Dedifferentiated amniotic fluid mesenchymal stem cell (primary cell): Measurements from ENCODE around the gene RAPH1.
"Not testable (repeated sequence)": the region's sequence is repeated elsewhere in the genome, so short reads cannot be mapped to it uniquely, and the experiment has no call there.

ENCODE experiments used
- DNase-seq: peaks from one replicate; pipeline ENCODE4 v3.0.0-alpha.2; 2016; ENCODE audit errors: extremely low spot score

RAPH1 gene

DNA sequence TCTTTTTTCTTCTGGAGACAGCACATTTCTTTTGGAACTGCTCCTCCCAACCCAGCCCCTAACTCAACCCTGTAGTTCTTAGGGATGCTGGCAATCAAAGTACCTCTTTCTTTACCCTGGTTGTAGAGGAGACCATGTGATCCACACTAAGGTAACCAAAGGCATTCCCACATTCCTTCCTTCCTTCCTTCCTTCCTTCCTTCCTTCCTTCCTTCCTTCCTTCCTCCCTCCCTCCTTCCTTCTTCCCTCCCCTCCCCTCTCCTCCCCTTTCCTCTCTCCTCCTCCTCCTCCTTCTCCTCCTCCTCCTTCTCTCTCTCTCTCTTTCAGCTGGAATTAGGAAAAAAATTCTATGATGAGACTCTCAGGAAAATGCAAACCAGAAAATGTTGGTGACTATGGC is 13.8 kb upstream of the RAPH1 start:
- DNase-seq: no peak

DNA sequence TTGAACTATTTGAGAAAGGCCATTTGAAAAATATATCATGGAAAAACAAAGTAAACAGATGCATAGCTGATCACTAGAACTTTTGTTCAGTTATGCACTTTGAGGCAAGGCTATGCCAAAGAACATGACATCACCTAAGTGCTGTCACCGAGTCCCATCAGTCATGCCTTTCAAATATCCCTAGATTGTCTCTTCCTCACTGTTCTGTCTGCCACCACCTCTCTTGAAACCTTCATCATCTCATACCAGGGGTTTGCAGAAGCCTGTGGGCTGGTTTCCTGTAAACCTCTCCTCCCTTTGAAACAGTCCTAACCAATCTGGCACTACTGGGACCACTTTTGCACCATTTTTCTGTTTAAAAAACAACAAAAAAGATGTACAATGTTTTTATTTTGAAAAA is 12.3 kb upstream of the RAPH1 start:
- DNase-seq: no peak

DNA sequence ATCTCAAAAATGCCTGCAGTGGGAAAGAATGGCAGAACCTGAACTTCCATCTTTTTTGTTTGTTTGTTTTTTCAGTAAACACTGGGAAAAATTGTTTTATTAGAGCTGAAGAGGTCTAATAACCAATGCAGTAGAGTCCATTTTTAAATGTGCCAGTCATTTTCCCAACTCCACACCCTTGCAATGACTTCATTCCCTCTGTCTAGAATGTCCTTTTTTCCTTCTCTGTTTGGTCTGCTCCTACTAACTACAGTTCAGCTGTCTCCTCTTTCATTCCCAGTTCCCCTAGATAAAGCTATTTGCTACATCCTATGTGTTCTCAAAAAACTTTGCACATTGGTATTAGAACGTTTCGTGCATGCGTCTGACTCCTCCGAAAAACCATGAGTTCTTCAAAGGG is 9.3 kb upstream of the RAPH1 start:
- DNase-seq: no peak

DNA sequence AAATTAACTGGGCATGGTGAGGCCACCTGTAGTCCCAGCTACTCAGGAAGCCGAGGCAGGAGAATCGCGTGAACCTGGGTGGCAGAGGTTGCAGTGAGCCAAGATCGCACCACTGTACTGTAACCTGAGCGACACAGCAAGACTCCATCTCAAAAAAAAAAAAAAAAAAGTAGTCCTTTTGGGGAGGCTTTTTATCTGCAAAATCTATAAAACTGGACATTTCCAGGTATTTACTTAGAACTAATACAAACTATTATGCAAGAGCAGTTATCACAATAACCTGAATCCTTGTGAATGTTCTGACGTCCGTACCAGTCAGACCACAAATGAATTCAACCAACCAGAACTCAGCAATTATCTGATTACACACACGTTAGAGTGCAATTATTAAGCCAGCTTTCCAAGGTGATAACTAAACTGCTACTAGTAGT is 8.8 kb upstream of the RAPH1 start:
- DNase-seq: no peak

DNA sequence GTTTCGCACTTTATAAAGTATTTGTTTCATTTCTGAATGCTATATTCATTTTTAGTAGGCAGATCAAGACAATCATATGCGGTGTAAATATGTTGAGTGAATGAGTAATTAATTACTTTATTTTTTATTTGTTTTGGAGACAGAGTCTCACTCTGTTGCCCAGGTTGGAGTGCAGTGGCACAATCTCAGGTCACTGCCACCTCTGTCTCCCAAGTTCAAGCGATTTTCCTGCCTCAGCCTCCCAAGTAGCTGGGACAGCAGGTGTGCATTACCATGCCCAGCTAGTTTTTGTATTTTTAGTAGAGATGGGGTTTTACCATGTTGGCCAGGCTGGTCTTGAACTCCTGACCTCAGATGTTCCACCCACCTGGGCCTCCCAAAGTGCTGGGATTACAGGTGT is 5.5 kb upstream of the RAPH1 start:
- not testable (repeated sequence) for DNase-seq

DNA sequence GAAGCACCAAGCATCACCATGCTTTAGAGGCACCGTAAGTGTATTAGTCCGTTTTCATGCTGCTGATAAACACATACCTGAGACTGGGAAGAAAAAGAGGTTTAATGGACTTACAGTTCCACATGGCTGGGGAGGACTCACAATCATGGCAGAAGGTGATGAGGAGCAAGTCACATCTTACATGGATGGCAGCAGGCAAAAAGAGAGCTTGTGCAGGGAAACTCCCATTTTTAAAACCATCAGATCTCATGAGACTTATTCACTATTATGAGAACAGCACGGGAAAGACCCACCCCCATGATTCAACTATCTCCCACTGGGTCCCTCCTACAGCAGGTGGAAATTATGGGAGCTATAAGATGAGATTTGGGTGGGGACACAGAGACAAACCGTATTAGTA is 3.1 kb upstream of the RAPH1 start:
- DNase-seq: not testable (repeated sequence)

DNA sequence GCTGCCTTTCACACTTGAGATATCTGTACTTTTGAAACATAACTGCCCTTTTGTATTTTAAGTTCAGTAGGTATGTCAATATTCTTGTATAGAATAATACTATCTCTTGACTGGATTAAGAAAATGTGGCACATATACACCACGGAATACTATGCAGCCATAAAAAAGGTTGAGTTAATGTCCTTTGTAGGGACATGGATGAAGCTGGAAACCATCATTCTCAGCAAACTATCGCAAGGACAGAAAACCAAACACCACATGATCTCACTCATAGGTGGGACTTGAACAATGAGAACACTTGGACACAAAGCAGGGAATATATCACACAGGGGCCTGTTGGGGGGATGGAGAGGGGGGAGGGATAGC is 1.5 kb upstream of the RAPH1 start:
- DNase-seq: not testable (repeated sequence)

DNA sequence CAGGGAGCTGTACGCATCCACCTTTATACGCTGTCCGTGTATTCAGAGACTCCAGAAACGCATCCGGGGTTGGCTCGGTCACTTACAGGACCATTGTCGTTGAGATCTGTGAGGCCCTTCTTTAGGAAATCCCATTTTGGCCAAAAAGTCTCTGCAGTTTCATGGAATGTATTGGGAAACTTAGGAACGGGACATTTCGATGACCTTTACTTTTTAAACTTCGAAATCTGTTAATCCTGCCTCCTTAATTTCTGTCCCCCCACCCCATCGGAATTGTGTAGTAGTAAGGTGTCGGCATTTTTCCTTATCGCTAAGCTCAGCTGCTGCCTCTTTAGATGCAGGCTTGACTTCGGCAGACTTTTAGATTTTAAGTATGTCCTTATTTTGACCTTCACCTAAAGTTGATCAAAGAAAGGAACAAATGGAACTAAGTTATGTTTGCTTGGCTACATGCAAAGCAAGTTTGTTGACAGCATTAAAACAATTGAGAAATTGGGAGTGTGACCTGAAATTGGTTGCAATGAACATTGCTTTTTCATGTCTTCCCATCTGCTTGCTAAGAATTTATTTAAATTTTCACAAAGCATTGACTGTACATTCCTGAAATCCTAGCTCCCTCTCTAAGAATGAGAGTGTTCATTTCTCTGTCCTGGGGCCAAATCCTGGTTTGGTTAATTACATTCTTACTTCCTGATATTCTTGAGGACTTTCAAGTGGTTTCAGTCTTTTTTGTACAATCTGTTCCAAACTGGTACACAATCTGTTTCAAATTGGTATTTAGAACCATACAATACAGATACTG is 884 bp upstream of the RAPH1 start:
- peak; percentile 43 for DNase-seq

DNA sequence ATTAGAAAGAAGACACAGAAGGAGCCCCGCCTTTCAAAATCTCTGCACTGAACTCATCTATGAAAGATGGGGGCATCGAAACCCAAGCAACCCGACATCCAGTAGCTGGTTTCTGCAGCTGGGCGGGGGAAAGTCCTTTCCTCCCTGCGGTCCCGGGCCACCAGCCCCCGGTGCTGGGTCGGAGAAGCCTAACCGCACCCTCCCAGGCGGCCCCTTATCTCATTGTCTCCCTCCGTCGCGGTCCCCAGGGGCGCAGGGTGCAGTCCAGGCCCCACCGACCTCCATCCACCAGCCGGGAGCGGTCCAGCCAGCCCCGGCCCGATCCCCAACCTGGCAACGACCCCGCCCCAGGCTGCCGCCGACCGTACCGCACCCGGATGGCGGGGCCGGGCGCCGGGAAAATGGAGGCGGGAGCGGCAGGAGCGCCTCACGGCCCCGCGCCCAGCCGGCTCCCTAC is 452 bp downstream of the RAPH1 start:
- no peak for DNase-seq

DNA sequence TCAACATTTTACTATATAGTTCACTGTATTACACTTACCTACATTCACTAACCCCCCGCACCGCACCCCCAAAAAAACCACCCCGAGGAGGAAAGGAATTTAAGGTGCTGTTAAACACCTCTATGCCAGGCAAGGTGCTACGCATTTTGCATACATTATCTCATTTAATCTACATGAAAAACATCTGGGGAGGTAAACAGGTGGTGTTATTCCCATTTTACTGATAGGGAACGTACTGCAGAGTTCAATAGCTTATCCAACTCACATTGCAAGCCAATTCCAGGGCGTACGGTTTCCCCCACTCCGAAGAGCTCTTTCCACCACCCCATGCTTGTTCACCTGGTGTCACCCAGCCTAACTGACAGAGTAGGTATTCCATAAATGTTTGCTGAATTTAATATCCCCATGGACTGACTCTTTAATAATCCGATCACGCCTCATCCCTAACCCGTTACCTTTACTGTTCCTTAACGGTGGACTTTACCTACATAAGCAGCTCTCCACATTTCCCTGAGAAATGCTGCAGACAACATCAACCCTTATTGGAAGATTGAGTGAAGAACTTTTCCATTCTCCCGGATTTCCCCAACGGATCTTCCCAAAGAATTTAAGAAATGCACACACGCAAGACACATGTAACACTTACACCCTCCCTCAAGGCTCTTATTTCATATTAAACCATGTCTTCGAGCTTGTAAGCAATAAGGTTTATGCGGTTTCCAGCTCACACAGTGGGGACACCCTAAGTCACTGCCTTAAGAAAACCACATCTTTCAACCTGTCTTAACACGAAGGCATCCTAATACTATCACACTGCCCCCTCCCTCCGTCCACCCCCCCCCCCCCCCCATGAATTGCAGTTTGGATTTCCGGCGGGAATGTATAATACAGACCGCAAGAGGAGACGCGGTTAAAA is 1.2 kb downstream of the RAPH1 start:
- peak; percentile 80 for DNase-seq

DNA sequence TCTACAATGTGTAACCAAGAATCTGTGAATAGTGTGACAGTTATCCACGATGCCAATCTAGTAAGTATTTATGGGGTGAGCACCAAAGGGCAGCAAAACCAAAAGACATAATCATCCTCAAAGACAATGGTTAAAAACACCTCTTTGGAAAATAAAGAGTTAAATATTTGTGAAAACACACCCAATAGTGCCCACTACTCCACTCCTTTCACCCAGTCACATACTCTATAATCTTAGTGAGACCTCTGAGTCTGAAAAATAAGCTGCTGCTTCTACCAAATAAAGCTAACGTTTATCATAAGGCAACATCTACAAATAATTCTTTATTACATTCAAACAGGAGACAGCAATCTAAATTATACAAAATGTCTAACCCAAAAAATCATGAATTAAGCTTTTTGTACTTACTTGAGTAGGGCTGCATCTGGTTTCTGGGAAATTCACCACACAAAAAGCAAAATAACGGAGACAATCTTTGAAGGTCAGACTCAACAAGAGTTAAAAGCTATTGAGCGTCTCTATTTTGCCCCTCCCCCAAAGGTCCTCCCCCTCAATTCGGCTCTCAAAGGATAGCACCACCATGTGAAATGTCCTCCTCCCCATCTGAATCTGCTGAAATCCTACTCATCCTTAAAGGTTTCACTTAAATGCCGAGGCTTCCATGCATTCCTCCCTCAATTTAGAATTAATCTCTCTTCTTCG is 2.0 kb downstream of the RAPH1 start:
- peak; percentile 50 for DNase-seq

DNA sequence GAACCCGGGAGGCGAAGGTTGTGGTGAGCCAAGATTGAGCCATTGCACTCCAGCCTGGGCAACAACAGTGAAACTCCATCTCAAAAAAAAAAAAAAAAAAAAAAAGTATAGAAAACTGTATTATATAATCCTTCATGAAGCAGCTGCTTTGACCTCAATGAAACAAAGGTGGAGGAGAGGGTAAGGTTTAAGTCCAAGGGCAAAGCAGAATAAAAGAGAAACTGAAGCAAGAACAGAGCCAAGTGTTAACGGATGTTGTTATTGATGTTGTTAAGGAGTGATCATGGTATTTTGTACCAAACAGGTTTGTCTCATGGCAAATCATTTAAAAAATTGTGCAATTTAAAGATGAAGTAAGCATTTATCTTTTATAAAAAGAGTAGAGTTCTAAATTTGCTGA is 7.4 kb downstream of the RAPH1 start:
- no peak for DNase-seq

DNA sequence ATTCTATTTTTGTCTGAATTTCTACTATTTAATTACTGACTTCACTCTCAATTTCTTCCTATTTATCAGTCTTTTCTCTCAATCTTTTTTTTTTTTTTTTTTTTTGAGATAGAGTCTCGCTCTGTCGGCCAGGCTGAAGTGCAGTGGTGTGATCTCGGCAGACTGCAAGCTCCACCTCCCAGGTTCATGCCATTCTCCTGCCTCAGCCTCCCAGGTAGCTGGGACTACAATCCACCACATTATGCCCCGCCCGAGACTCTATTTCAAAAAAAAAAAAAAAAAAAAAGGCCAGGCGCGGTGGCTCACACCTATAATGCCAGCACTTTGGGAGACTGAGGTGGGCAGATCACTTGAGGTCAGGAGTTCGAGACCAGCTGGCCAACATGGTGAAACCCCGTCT is 21.8 kb downstream of the RAPH1 start:
- not testable (repeated sequence) for DNase-seq

DNA sequence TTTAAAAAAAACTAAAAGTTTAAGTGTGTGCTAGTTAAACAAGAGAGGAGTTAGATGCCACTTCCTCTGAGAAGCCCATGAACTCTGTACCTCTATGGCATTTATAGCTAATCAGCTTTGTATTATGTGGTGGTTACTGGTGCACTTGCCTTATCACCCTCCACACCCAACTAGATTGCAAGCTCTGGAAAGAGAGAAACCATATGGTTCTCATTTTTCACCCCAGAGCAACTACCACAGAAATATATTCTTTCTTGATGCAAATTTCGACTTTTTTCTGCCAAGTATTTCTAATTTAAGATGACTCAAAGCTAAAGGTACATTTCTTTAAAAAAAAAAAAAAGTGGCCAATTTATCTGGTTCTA is 24.2 kb downstream of the RAPH1 start:
- no peak for DNase-seq

DNA sequence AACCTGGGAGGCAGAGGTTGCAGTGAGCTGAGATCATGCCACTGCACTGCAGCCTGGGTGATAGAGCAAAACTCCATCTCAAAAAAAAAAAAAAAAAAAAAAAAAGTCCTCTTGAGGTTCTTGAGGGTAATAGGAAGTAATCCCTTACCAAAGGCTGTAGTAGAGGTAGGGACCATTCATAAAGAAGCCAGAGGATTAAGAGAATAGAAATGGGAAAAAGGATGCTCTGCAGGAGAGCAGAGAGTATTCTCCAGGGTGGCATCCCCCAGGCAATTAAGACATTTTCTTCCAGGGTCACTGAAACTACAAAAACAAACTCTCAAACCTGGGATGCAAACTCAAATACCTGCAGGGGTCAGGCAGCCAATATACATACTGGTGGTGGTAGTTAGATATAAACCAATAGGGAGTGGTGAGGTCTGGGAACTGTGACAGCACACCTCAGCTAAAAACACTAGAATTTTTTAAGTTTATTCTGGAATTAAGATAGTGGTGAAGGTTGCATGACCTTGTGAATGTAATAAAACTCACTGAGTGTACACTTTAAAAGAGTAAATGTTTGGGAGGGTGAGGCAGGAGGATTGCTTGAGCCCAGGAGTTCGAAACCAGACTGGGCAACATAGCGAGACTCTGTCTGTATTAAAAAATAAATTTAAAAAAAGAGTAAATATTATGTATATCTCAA is 24.7 kb downstream of the RAPH1 start:
- DNase-seq: no peak

DNA sequence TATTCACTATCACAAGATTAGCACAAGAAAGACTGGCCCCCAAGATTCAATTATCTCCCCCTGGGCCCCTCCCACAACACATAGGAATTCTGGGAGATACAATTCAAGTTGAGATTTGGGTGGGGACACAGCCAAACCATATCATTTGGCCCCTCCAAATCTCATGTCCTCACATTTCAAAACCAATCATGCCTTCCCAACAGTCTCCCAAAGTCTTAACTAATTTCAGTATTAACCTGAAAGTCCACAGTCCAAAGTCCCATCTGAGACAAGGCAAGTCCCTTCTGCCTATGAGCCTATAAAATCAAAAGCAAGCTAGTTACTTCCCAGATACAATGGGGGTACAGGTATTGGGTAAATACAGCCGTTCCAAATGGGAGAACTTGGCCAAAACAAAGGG is 31.6 kb downstream of the RAPH1 start:
- DNase-seq: not testable (repeated sequence)

DNA sequence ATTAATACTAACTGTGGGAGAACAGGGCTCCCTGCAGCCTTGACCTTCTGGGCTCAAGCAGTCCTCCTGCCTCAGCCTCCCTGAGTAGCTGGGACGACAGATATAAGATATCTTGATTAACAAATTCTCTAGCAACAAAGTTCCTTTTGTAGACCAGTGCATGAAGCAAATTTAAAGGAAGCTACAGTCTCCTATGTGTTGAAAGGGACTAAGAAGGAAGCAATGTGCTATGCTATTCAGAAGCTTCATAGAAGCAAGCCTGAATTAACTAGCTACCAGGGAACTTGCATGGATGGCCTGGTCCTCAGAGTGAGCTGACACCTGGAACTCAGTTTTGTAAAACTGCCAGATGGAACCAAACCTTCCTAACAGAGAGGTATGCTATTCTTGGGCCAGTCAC is 33.2 kb downstream of the RAPH1 start:
- no peak for DNase-seq

DNA sequence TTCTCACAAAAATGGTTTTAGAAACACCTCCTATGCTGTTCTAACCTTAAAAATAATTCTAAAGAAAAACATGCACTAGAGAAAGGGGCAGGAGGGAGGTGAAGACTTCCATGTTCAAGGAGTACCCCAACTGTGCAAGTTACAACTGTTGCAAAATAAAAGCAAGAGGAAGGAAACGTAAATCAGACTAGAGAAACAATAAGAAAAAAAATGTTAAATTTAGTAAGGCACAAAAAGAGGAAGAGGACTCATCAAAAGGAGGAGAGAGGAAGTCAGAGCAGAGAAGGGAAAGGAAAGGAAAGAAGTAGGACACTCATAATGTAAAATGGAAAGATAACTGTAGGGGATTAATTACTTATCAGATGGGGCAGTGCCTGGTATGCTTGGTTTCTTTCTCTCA is 34.1 kb downstream of the RAPH1 start:
- DNase-seq: no peak

DNA sequence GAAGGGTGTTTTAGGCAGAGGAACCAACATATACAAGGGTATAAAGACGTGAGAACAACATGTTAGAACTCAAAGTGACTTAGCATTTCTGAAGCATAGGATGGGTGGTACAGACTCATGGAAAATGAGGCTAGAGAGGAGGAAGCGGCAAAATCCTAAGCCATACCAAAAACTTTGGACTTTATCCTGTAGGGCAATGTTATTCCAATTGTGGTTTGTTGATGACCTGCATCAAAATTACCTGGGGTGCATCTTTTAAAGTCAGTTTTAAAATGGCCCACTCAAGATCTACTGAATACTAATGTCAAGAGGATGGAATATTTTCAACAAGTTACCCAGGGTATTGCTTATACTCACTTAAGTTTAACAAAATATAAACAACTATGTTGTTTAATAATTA is 34.8 kb downstream of the RAPH1 start:
- no peak for DNase-seq

DNA sequence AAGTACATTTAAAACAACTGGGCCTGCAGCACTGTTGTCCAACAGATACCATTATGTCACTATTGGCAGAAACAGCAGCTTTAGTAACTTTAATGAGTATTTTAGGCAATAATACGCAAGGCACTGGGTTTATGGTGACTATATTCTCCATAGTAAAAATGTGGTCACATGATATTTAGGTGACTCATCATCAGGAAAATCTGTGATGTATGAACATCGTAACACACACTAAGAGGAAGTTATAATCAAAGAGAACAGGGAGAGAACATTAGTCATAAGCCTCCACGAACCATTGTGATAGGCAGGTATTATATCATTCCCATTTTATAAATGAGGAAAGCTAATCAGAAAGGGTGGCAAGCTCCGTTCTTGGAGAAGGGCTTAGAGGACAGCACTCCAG is 36.9 kb downstream of the RAPH1 start:
- peak; percentile 24 for DNase-seq

DNA sequence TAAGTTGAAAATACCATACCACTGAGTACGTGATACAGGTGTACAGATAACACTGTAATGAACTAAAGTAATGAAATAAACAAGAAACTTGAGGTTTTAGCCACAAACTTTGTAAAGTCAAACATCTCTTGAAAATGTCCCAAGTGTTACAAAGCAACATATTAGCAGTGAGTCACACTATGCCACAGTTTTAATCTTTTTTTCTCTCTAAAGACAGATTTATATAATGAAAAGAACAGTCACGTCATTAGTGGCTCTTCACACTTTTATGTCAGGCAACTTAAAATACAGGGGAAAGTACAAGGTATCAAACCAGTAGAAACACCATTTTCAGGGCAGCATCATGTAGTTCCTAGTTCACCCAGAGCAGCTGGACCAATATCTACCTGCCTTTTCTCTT is 42.1 kb downstream of the RAPH1 start:
- DNase-seq: no peak

DNA sequence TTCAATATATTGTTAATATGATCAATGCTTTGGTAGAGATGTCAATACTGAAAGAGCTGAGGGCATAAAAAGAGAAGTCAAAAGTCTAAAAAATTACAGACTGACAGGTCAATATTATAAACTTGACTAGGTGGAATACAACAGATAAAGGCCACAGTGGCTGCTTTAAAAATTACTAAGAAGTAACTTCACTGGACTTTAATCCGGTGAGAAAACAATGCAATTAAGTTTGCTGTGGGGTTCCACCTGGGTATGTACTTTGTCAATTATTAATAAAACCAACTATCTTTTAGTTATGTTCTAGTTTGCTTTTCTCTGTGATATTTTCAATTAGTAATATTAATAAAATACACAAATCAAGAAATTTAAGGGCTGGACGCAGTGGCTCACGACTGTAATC is 44.7 kb downstream of the RAPH1 start:
- DNase-seq: no peak
